BE2C (cell line): Measurements from ENCODE around the gene CIZ1. TPM values are rescaled to one million over a fixed set of nuclear protein-coding genes. Genes with fewer than 3 reads are reported as not detected.
"Not testable (repeated sequence)": the region's sequence is repeated elsewhere in the genome, so short reads cannot be mapped to it uniquely, and the experiment has no call there.

ENCODE experiments used
- DNase-seq: peaks from one replicate; pipeline ENCODE4 v3.0.0-alpha.2; 2020
- H3K27me3 ChIP-seq: fragments of 250-450 bp; sonication (Bioruptor Pico); 2 replicates; pipeline ENCODE4 v1.5.1; 2020; ENCODE audit warnings: mild to moderate bottlenecking
- H3K36me3 ChIP-seq: fragments of 250-450 bp; sonication (Bioruptor Pico); 2 replicates; pipeline ENCODE4 v1.5.1; 2020; ENCODE audit warnings: mild to moderate bottlenecking
- H3K4me1 ChIP-seq: fragments of 250-450 bp; sonication (Bioruptor Pico); 2 replicates; pipeline ENCODE4 v1.5.1; 2020
- H3K4me3 ChIP-seq: 2 replicates; pipeline ENCODE4 v1.5.1; 2011; ENCODE audit warnings: low read depth, low read length
- H3K9me3 ChIP-seq: fragments of 250-450 bp; sonication (Bioruptor Pico); 2 replicates; pipeline ENCODE4 v1.5.1; 2020
- CTCF ChIP-seq: IDR thresholded peaks from 2 replicates; pipeline ENCODE4 v1.5.1; 2012; ENCODE audit warnings: mild to moderate bottlenecking, low read depth, low read length
- polyA plus RNA-seq: library from polyadenylated mRNA; unstranded; fragments of >200 nt; gene quantifications from one replicate; pipeline ENCODE4 v1.2.1, GENCODE V29; 2012; ENCODE audit warnings: low read depth, missing spikeins; ENCODE audit not compliant: insufficient read length, insufficient read depth

CIZ1 gene, protein sequence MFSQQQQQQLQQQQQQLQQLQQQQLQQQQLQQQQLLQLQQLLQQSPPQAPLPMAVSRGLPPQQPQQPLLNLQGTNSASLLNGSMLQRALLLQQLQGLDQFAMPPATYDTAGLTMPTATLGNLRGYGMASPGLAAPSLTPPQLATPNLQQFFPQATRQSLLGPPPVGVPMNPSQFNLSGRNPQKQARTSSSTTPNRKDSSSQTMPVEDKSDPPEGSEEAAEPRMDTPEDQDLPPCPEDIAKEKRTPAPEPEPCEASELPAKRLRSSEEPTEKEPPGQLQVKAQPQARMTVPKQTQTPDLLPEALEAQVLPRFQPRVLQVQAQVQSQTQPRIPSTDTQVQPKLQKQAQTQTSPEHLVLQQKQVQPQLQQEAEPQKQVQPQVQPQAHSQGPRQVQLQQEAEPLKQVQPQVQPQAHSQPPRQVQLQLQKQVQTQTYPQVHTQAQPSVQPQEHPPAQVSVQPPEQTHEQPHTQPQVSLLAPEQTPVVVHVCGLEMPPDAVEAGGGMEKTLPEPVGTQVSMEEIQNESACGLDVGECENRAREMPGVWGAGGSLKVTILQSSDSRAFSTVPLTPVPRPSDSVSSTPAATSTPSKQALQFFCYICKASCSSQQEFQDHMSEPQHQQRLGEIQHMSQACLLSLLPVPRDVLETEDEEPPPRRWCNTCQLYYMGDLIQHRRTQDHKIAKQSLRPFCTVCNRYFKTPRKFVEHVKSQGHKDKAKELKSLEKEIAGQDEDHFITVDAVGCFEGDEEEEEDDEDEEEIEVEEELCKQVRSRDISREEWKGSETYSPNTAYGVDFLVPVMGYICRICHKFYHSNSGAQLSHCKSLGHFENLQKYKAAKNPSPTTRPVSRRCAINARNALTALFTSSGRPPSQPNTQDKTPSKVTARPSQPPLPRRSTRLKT
- polyA plus RNA-seq: 260 TPM

DNA sequence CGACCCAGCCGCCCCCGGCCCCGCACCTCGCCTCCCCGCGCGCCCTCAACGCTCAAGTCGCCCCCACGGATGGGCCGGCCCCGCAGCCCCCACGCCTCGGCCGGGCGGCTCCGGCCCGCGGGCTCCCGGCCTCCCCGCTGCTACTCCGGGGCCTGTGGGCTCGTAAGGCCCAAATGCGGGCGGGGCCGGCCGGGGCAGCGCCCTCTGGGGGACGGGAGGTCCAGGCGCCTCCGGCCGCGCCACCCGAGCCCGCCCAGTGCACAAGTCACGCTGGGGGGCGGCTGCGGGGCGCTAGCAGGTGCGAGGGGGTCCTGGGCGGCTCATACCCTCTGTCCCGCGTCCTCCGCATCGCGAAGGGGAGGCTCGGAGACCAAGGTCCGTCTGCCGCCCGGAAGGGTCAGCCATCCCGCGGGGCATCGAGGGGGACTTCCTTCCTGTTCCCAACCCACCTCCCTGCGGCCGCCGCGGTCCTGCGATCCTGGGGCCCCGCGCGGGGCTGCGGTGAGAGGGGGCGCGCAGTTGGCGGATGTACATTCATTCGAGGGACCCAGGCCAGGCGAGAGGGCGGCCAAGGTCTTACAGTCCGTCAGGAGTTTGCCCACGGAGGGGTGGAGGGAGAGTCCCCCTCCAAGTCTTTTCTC is at the start of gene CIZ1:
TSS of gene CIZ1 (minus strand) at position 167 of the 641 bp plus-strand sequence. CDS start 715 bp downstream, outside the sequence.
- Histone ChIP-seq H3K4me1 (no peaks in the 10 kb centered on the region), H3K27me3 (no peaks in the 10 kb centered on the region), H3K9me3 (no peaks in the 10 kb centered on the region), H3K36me3 (peaks cover 22% of the 10 kb centered on the region), H3K4me3 (peak within 1 kb of the TSS; percentile 89)
- TF ChIP-seq CTCF: peak; percentile 56
- DNase-seq: peak; percentile 88

GRCh38 chr9:128233817-128234406 is 42.5 kb upstream of the CIZ1 start:
- no peak for TF ChIP-seq CTCF
- Histone ChIP-seq H3K36me3 (no peaks in the 10 kb centered on the region), H3K4me3 (no peak overlapping the region), H3K9me3 (no peaks in the 10 kb centered on the region), H3K27me3 (no peaks in the 10 kb centered on the region), H3K4me1 (no peaks in the 10 kb centered on the region)
- peak; percentile 10 for DNase-seq

- peak; percentile 9 for DNase-seq
- Histone ChIP-seq H3K27me3 (no peaks in the 10 kb centered on the region), H3K9me3 (no peaks in the 10 kb centered on the region), H3K4me1 (no peaks in the 10 kb centered on the region), H3K4me3 (no peak overlapping the region), H3K36me3 (no peaks in the 10 kb centered on the region)
- no peak for TF ChIP-seq CTCF
Measured at GRCh38 chr9:128232528-128233428, 41.4 kb upstream of the CIZ1 start.

GRCh38 chr9:128231638-128232527 is 40.5 kb upstream of the CIZ1 start:
- TF ChIP-seq CTCF: no peak

DNA sequence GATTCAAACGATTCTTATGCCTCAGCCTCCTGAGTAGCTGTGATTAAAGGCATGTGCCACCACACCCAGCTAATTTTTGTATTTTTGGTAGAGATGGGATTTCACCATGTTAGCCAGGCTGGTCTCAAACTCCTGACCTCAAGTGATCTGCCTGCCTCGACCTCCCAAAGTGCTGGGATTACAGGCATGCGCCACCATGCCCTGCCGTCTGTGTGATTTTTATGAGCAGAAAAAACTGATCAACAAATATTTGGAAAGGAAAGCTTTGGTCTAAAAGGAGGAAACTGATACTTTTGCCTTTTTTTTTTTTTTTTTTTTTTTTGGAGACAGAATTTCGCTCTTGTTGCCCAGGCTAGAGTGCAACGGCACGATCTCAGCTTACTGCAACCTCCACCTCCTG is 39.5 kb upstream of the CIZ1 start:
- not testable (repeated sequence) for H3K9me3 ChIP-seq, H3K36me3 ChIP-seq, DNase-seq, H3K27me3 ChIP-seq, H3K4me3 ChIP-seq, H3K4me1 ChIP-seq

More at GRCh38 chr9:128231638-128232527, 40.5 kb upstream of the CIZ1 start:
- Histone ChIP-seq H3K4me1 (no peaks in the 10 kb centered on the region), H3K27me3 (no peaks in the 10 kb centered on the region), H3K4me3 (no peak overlapping the region), H3K9me3 (no peaks in the 10 kb centered on the region), H3K36me3 (no peaks in the 10 kb centered on the region)
- no peak for DNase-seq
